NCI-H1694 treated with DMSO at 0.1 percent for 48 hours (cell line): Measurements from ENCODE around the gene TRMT1L.
A peak's percentile ranks its signal among the peaks of the same experiment; 100 is the strongest.

Source experiments
- DNase-seq: peaks from one replicate; lab custom pipeline; 2025; lab: John Stamatoyannopoulos, UW

The TRMT1L gene

DNA sequence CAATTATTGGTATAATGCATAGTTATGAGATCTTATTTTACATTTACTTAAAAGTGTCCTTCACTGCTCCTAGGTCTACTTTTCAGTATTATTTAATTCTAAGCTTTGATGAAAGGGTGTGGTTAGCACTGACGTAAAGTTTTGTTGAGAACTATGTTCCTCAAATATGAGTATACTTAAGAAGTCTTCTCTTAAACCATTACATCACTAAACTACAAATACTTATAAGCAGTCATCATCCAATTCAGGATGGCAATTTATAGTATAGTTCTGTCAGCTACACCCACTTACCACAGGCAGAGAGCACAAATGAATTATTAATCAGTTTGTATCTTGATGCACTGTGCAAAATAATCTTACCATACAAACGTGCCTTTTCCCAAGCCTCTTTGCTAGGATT, 27.0 kb downstream of the TRMT1L start:
- DNase-seq, result no peak

GRCh38 chr1:185112356-185112755, 44.4 kb downstream of the TRMT1L start:
- no peak for DNase-seq

- DNase-seq, result no peak
Observed at GRCh38 chr1:185111873-185112272, 44.9 kb downstream of the TRMT1L start.

DNA sequence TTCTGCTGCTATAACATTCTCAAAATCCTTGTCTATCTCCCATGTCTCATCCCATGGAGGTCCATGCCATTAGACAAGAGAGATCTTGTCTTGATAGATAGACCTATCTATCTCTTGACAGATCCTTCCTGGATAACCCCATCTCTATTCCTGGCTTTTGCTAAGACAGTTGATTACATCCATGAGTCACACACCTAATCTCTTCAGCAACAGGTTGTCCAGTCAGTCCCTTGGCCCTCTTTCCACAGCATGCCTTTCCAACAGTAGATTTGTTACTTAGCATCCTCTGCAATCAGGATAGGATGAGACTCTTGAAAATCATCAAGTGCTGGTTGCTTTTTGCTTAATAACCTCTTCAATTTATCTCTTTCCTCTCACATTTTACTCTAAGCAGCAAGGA, 46.6 kb downstream of the TRMT1L start:
- DNase-seq, result no peak

DNA sequence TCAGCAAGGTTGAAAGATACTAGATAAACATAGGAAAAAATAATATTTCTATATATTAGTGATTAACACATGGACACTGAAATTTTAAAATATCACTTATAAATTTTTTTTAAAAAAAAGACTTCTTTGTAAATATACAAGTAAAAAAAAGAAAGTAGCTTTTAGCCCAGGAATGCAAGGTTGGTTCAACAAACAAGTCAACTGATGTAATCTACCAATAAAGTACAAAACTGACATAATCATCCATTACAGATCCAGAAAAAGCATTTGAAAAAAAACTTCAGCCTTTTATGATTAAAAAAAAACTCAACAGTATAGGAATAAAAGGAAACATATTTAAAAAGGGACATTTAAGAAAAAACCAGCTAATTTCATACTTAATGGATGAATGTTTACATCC, 48.4 kb downstream of the TRMT1L start:
- no peak for DNase-seq

DNA sequence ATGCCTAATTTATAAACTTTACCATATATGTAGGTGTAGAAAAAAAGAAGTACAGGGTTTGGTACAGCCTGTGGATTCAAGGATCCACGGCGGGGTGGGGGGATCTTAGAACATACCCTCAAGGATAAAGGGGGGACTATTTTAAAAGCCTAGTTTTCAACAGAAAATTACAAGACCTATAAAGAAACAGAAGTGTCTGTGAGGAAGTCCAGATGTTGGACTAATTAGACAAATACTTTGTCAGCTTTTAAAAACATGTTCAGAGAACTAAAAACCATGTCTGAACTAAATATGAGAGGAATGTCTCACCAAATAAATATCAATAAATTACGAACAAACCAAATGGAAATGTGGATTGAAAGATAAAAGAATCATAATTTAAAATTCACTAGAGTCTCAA, 51.6 kb downstream of the TRMT1L start:
- DNase-seq, result no peak

DNA sequence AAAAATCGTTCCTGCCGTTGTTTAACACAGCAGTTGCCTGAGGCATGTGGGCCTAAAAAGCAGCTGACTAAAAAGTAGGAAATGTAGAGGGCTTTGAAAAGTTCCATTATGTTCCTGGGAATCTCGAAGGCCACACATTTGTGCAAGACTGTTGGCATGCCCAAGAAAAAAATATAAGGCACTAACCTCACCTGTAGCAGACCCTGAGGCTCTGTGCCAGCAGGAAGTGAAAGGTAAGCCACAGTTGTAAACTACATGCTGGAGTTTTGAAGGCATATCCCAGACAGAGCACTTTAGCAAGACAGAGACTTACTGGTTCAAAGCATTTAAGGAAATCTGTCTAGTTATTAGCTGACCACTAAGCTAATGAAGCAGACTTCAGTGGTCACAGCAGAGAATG, 52.7 kb downstream of the TRMT1L start:
- DNase-seq, result no peak

GRCh38 chr1:185096531-185096930, 60.2 kb downstream of the TRMT1L start:
- no peak for DNase-seq

DNA sequence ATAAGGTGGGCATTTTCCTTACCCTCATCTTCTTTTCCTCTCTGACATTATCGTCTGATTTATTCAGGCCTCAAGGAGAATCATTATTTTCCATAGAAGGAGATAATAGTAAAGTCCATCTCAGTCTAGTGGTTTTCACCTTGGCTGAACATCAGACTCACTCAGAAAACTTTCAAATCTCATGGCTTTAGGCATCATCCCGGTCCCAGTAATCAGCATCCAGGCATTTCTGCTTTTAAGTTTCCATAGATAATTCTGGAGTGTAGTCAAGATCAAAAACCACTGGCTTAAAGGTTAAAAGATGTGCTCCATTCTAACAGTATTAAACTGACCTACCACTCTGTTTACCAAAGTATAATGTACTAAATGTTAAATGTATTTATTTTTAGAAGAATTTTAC, 62.0 kb downstream of the TRMT1L start:
- DNase-seq, result no peak

- peak; percentile 37 for DNase-seq
Observed at GRCh38 chr1:185091480-185091879, 65.3 kb downstream of the TRMT1L start.

GRCh38 chr1:185087746-185088145, 69.0 kb downstream of the TRMT1L start:
- no peak for DNase-seq

GRCh38 chr1:185087101-185087500, 69.7 kb downstream of the TRMT1L start:
- DNase-seq, result no peak

- no peak for DNase-seq
Observed at GRCh38 chr1:185083818-185084217, 72.9 kb downstream of the TRMT1L start.

- DNase-seq, result no peak
Observed at GRCh38 chr1:185080422-185080821, 76.3 kb downstream of the TRMT1L start.

- DNase-seq, result no peak
Observed at GRCh38 chr1:185077374-185077773, 79.4 kb downstream of the TRMT1L start.

DNA sequence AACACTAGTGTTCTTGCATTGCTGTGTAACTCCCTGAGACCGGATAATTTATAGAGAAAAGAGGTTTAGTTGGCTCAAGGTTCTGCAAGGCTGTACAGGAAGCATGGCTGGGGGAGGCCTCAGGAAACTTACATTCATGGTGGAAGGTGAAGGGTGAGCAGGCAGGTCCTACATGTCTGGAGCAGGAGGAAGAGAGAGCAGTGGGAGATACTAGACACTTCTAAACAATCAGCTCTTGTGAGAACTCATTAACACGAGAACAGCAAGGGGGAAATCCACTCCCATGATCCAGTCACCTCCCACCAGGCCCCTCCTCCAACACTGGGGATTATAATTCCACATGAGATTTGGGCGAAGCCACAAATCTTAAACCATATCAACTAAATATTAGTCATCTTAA, 81.3 kb downstream of the TRMT1L start:
- no peak for DNase-seq

DNA sequence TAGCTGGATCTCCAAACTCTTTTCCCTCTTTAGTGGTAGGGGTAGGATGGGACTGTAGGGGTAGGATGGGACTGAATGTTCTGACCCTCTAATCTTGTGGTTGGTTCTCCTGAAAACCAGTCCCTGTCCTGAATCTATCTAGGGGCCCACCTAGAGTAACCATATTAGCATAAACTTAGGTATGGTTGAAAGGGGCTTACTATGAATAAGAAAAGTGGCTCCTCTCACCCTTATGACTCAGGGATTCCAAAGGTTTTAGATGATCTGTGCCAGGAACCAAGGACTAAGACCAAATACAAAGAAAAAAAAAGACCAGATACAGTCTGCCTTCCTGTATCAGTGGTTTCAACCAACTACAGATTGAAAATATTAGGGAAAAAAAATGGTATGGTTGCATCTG, 82.4 kb downstream of the TRMT1L start:
- DNase-seq, result no peak

DNA sequence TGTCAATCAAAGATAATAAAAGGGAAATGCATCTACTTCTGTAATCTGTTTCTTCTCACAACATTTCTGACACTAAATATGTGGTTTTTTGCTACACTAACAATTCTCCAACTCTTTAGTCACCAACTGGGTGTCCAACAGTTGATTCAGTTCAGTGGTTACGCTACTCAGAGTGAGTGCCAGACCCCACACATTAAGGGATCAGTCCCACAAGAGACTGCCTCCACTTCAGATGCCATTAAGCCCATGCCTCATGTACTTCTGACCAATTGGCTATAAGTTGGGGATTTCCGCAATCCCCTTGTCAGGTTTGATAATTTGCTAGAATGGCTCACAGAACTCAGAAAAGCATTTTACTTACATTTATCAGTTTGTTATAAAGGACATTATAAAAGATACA, 83.0 kb downstream of the TRMT1L start:
- no peak for DNase-seq

DNA sequence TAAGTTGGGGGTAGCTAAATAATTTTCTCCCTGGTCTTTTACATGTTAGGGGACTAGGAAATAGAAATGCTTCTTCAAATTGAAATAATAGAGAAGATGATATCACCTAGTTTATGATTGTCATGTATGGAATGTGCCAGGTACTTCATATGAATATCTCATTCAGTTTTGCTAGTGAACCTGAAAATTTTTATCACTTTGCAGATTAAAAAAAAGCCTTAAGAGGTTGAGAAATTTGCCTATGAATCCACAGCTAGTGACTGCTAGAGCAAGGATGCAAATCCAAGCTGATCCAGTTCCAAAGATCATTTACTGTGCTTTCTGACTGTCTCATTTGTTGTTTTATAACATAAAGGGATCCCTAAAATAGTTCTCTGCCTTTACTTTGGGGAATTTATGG, 86.7 kb downstream of the TRMT1L start:
- no peak for DNase-seq

GRCh38 chr1:185069202-185069772, 87.5 kb downstream of the TRMT1L start:
- DNase-seq, result no peak

DNA sequence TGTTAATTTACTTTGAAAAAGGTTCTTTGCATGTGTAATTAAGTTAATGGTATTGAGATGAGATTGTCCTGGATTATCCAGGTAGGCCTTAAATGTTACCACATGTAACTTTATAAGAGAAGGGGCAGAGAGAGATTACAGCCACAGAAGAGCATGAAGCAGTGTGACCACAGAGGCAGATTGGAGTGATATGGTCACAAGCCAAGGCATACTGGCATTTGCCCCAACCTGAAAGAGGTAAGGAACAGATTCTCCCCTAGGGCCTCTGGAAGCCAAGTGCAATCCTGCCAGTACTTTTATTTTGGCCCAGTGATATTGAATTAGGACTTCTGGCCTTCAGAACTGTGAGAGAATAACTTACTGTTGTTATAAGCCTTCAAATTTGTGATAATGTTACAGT, 88.4 kb downstream of the TRMT1L start:
- no peak for DNase-seq
